ENCODE results near the gene CCDC30.

CCDC30 gene

DNA sequence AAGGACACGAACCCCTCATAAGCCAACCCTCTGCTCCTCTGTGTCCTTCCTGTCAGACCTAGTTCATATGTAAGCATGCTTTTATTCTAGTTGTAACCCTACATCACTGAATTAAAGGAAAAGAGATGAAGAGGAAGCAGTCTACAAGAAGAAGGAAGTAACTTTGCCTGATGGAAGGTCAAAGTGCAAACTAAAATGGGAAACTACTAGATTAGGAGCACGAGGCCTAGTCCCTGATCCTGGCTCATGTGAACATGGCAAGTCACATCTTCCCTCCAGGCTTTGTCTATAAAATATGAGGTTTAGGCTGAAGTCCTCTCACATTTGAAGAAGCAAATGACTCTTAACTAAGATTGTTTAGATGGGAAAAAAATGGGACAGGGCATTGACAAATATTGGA, 20.4 kb upstream of the CCDC30 start:
- TF ChIP-seq EGR1 (IDR thresholded peaks at IDR 0.05) (no peak), TCF12 (IDR thresholded peaks at IDR 0.05; ENCODE audit: low read depth) (no peak), TEAD4 (IDR thresholded peaks at IDR 0.05) (no peak), TAF1 (IDR thresholded peaks at IDR 0.05; ENCODE audit: low read depth) (no peak), RAD21 (IDR thresholded peaks at IDR 0.05; ENCODE audit: low read depth) (no peak), NFIC (IDR thresholded peaks at IDR 0.05) (no peak), CEBPB (IDR thresholded peaks at IDR 0.05) (no peak), YY1 (IDR thresholded peaks at IDR 0.05; ENCODE audit: low read depth) (no peak), FOXM1 (IDR thresholded peaks at IDR 0.05; ENCODE audit: borderline replicate concordance, low read depth) (no peak), CREB1 (IDR thresholded peaks at IDR 0.05; ENCODE audit: low read depth) (no peak), EP300 (IDR thresholded peaks at IDR 0.05; ENCODE audit: borderline replicate concordance) (no peak), ZBTB7A (IDR thresholded peaks at IDR 0.05; ENCODE audit: low read depth) (no peak)
- TF ChIP-seq, protein P1, sequence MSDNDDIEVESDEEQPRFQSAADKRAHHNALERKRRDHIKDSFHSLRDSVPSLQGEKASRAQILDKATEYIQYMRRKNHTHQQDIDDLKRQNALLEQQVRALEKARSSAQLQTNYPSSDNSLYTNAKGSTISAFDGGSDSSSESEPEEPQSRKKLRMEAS (IDR thresholded peaks at IDR 0.05), result no peak
- TF ChIP-seq, protein P2, sequence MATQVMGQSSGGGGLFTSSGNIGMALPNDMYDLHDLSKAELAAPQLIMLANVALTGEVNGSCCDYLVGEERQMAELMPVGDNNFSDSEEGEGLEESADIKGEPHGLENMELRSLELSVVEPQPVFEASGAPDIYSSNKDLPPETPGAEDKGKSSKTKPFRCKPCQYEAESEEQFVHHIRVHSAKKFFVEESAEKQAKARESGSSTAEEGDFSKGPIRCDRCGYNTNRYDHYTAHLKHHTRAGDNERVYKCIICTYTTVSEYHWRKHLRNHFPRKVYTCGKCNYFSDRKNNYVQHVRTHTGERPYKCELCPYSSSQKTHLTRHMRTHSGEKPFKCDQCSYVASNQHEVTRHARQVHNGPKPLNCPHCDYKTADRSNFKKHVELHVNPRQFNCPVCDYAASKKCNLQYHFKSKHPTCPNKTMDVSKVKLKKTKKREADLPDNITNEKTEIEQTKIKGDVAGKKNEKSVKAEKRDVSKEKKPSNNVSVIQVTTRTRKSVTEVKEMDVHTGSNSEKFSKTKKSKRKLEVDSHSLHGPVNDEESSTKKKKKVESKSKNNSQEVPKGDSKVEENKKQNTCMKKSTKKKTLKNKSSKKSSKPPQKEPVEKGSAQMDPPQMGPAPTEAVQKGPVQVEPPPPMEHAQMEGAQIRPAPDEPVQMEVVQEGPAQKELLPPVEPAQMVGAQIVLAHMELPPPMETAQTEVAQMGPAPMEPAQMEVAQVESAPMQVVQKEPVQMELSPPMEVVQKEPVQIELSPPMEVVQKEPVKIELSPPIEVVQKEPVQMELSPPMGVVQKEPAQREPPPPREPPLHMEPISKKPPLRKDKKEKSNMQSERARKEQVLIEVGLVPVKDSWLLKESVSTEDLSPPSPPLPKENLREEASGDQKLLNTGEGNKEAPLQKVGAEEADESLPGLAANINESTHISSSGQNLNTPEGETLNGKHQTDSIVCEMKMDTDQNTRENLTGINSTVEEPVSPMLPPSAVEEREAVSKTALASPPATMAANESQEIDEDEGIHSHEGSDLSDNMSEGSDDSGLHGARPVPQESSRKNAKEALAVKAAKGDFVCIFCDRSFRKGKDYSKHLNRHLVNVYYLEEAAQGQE (IDR thresholded peaks at IDR 0.05; ENCODE audit: low read depth), result no peak
- TF ChIP-seq, protein P3, sequence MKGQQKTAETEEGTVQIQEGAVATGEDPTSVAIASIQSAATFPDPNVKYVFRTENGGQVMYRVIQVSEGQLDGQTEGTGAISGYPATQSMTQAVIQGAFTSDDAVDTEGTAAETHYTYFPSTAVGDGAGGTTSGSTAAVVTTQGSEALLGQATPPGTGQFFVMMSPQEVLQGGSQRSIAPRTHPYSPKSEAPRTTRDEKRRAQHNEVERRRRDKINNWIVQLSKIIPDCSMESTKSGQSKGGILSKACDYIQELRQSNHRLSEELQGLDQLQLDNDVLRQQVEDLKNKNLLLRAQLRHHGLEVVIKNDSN (IDR thresholded peaks at IDR 0.05), result no peak

DNA sequence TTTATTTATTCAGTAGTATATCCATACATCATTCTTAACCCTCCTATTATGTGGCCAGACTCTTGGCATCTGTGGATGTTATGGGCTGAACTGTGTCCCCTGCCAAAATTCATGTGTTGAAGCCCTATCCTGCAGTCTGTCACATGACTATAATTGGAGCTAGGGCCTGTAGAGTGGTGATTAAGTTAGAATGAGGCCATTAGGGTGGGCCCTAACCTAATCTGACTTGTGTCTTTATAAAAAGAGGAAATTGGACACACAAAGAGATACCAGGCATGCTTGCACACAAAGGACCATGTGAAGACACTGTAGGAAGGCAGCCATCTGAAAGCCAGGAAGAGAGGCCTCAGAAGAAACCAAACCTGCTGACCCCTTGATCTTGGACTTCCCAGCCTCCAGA, 13.8 kb upstream of the CCDC30 start:
- no peak for TF ChIP-seq CREB1 (IDR thresholded peaks at IDR 0.05; ENCODE audit: low read depth)

DNA sequence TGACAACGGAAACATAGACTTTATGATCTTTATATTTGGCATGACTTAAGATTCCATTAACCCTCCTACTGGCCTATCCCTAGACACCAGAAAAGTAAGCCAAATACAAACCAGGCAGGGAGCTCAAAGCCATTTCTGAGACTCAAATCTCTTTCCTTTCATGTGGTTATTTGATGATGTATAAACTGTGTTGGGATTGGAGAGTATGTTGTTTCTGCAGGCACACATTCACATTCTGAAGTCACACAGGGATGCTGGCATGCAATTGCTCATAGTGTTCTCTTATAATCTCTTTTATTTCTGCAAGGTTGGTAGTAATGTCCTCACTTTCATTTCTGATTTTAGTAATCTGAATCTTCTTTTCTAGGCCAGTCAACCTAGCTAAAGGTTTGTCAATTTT, 13.0 kb upstream of the CCDC30 start:
- TF ChIP-seq EGR1 (IDR thresholded peaks at IDR 0.05), result no peak
- TF ChIP-seq, protein P3 (IDR thresholded peaks at IDR 0.05), result no peak
- no peak for TF ChIP-seq NFIC (IDR thresholded peaks at IDR 0.05)
- TF ChIP-seq, protein P1 (IDR thresholded peaks at IDR 0.05), result no peak
- TF ChIP-seq RAD21 (IDR thresholded peaks at IDR 0.05; ENCODE audit: low read depth), result no peak

DNA sequence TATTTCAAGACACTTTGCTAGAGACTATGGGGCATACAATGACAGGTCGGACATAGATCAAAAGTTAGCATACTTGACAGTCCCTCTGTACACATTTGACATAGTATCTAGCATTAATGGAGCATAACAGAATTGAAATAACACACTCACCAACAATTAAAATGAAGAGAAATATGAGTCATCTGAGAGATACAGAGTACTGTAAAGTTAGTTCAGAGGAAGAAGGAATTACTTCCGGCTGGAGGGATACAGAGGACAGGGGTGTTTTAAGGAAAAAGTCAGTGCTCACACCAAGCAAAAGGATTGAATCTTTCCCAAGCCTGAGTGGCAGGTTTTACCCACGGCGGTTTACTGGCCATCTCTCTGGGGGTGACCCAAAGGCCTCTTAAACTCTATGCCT, 9.7 kb upstream of the CCDC30 start:
- no peak for TF ChIP-seq TEAD4 (IDR thresholded peaks at IDR 0.05)
- no peak for TF ChIP-seq CREB1 (IDR thresholded peaks at IDR 0.05; ENCODE audit: low read depth)
- TF ChIP-seq, protein P3 (IDR thresholded peaks at IDR 0.05), result no peak
- TF ChIP-seq EP300 (IDR thresholded peaks at IDR 0.05; ENCODE audit: borderline replicate concordance), result no peak
- TF ChIP-seq TCF12 (IDR thresholded peaks at IDR 0.05; ENCODE audit: low read depth), result no peak
- TF ChIP-seq FOXM1 (IDR thresholded peaks at IDR 0.05; ENCODE audit: borderline replicate concordance, low read depth), result no peak
- no peak for TF ChIP-seq NFIC (IDR thresholded peaks at IDR 0.05)
- no peak for TF ChIP-seq RAD21 (IDR thresholded peaks at IDR 0.05; ENCODE audit: low read depth)
- no peak for TF ChIP-seq TAF1 (IDR thresholded peaks at IDR 0.05; ENCODE audit: low read depth)
- no peak for TF ChIP-seq CEBPB (IDR thresholded peaks at IDR 0.05)
- TF ChIP-seq, protein P2 (IDR thresholded peaks at IDR 0.05; ENCODE audit: low read depth), result no peak
- no peak for TF ChIP-seq ZBTB7A (IDR thresholded peaks at IDR 0.05; ENCODE audit: low read depth)
- TF ChIP-seq EGR1 (IDR thresholded peaks at IDR 0.05), result no peak
- TF ChIP-seq YY1 (IDR thresholded peaks at IDR 0.05; ENCODE audit: low read depth), result no peak

DNA sequence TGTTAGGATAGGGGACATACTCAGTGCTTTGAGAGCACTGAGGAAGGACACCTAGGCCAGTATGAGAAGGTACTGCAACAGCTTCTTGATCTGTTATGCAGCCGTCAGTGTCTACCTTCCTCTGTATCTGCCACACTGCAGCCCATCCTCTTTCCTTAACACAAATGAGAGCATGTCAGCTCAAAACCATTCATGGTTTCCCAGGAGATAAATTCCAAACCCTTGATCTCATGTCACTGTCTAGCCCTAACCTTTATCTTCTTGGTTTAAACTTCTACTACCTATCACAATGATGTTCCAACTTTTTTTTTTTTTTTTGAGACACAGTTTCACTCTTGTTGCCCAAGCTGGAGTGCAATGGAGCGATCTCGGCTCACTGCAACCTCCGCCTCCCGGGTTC, 8.7 kb upstream of the CCDC30 start:
- TF ChIP-seq TCF12 (IDR thresholded peaks at IDR 0.05; ENCODE audit: low read depth) (no peak), ZBTB7A (IDR thresholded peaks at IDR 0.05; ENCODE audit: low read depth) (no peak), YY1 (IDR thresholded peaks at IDR 0.05; ENCODE audit: low read depth) (no peak), TAF1 (IDR thresholded peaks at IDR 0.05; ENCODE audit: low read depth) (no peak), EP300 (IDR thresholded peaks at IDR 0.05; ENCODE audit: borderline replicate concordance) (no peak), CEBPB (IDR thresholded peaks at IDR 0.05) (no peak)
- TF ChIP-seq, protein P2 (IDR thresholded peaks at IDR 0.05; ENCODE audit: low read depth), result no peak

Data from Ishikawa (cell line).